Measurements from ENCODE around the gene GALNT12. TPM values are rescaled to one million over a fixed set of nuclear protein-coding genes. Genes with fewer than 3 reads are reported as not detected.

The GALNT12 gene
- total and polyA plus RNA-seq, 2 experiments from 2014 or later, result 14.6 to 23.6 TPM

- no peak overlapping the region for H2AFZ ChIP-seq
- no peaks in the 10 kb centered on the region; the same call in 2 of the 3 replicates for H3K9me3 Mint-ChIP-seq
- no peaks in the 10 kb centered on the region for H3K4me1 Mint-ChIP-seq
- no peak overlapping the region for H3K27ac Mint-ChIP-seq
- no peaks in the 10 kb centered on the region for H3K27me3 ChIP-seq (ENCODE audit: insufficient read depth)
- H3F3A ChIP-seq (replicated peaks; ENCODE audit: low read depth), result no peaks in the 10 kb centered on the region
- TF ChIP-seq CTCF (conservative IDR thresholded peaks at IDR 0.05; ENCODE audit: low read depth in 2 of 2) (no peak), ZNF114 (CRISPR knock-in tag; IDR thresholded peaks at IDR 0.05) (no peak), ZNF462 (CRISPR knock-in tag; IDR thresholded peaks at IDR 0.05) (no peak), REST (IDR thresholded peaks at IDR 0.05; ENCODE audit: unreplicated experiment) (no peak), POLR2AphosphoS5 (IDR thresholded peaks at IDR 0.05; ENCODE audit: low read depth) (no peak), CREB1 (CRISPR knock-in tag; IDR thresholded peaks at IDR 0.05; ENCODE audit: low read depth) (no peak), ZNF331 (CRISPR knock-in tag; IDR thresholded peaks at IDR 0.05; ENCODE audit: low read depth) (no peak), STAT1 (IDR thresholded peaks at IDR 0.05; ENCODE audit: unreplicated experiment) (no peak), NANOG (IDR thresholded peaks at IDR 0.05; ENCODE audit: borderline replicate concordance) (no peak), ETS1 (IDR thresholded peaks at IDR 0.05) (no peak)
- no peak overlapping the region for H3K27ac ChIP-seq (ENCODE audit: low read depth)
- no peaks in the 10 kb centered on the region for H3K4me1 ChIP-seq (ENCODE audit: insufficient read depth)
- no peaks in the 10 kb centered on the region; the same call in 1 of the 2 replicates for H4K20me1 ChIP-seq (replicated peaks; ENCODE audit: insufficient read depth)
- ATAC-seq (no peak), DNase-seq (ENCODE audit: low spot score) (no peak)
- no peak overlapping the region for H3K4me3 Mint-ChIP-seq
- H3K36me3 Mint-ChIP-seq (ENCODE audit: low read depth), result peaks cover 14% of the 10 kb centered on the region
- no peaks in the 10 kb centered on the region for H3K9me2 ChIP-seq (ENCODE audit: insufficient read depth)
- no peaks in the 10 kb centered on the region for H3K36me3 ChIP-seq (ENCODE audit: insufficient read depth)
- no peak overlapping the region for H3K4me2 ChIP-seq
- H3K4me3 ChIP-seq, result no peak overlapping the region
- H3K79me2 ChIP-seq (replicated peaks; ENCODE audit: insufficient read depth), result no peaks in the 10 kb centered on the region
- H3K27me3 Mint-ChIP-seq (ENCODE audit: insufficient read depth, low read depth, poor library complexity), result peaks cover 6% of the 10 kb centered on the region
Observed at GRCh38 chr9:98821831-98822230, 14.4 kb downstream of the GALNT12 start.
